Muscle of back (tissue), 11 donors: Measurements from ENCODE around the gene SYCE1. TPM values are rescaled to one million over a fixed set of nuclear protein-coding genes. Genes with fewer than 3 reads are reported as not detected.
A peak's percentile ranks its signal among the peaks of the same experiment; 100 is the strongest.
"Not testable (repeated sequence)": the region's sequence is repeated elsewhere in the genome, so short reads cannot be mapped to it uniquely, and the experiment has no call there.

Source experiments
- DNase-seq, 3 donors: peaks; one replicate each; pipeline versions ENCODE4 v3.0.0 to v3.0.0-alpha.2; 2013
- polyA plus RNA-seq, 10 donors: library from polyadenylated mRNA; unstranded; fragments of 120-200 nt; gene quantifications; one replicate each; pipeline ENCODE4 v1.2.1, GENCODE V29; 2013; ENCODE audit not compliant: insufficient read length in 10 of 10

The SYCE1 gene
- polyA plus RNA-seq, 10 donors: 0.20 to 0.98 (median 0.28) TPM; not detected in 1

GRCh38 chr10:133559216-133559615, 6.2 kb downstream of the SYCE1 start:
- DNase-seq: no peak

GRCh38 chr10:133557381-133557780, 8.0 kb downstream of the SYCE1 start:
- DNase-seq: no peak

GRCh38 chr10:133555521-133555920, 9.9 kb downstream of the SYCE1 start:
- DNase-seq: no peak

- no peak for DNase-seq
Measured at GRCh38 chr10:133554600-133554999, 10.8 kb downstream of the SYCE1 start.

GRCh38 chr10:133544506-133544905, 20.9 kb downstream of the SYCE1 start:
- DNase-seq: no peak

GRCh38 chr10:133541441-133541975, 23.9 kb downstream of the SYCE1 start:
- not testable (repeated sequence) for DNase-seq

- DNase-seq: no peak
Measured at GRCh38 chr10:133537546-133538545, 27.5 kb downstream of the SYCE1 start.

GRCh38 chr10:133536198-133536597, 29.2 kb downstream of the SYCE1 start:
- DNase-seq: no peak

GRCh38 chr10:133534417-133534816, 31.0 kb downstream of the SYCE1 start:
- no peak for DNase-seq

- DNase-seq: no peak
Measured at GRCh38 chr10:133532871-133533270, 32.5 kb downstream of the SYCE1 start.

- DNase-seq: no peak
Measured at GRCh38 chr10:133530506-133530905, 34.9 kb downstream of the SYCE1 start.

- DNase-seq: no peak
Measured at GRCh38 chr10:133529576-133529946, 35.8 kb downstream of the SYCE1 start.

GRCh38 chr10:133528845-133529575, 36.4 kb downstream of the SYCE1 start:
- DNase-seq: peak in 1 of 3 donors; percentile 9

- DNase-seq: peak in 1 of 3 donors; percentile 5
Measured at GRCh38 chr10:133528296-133528844, 37.0 kb downstream of the SYCE1 start.

- DNase-seq: peak in 1 of 3 donors; percentile 2
Measured at GRCh38 chr10:133527771-133528271, 37.6 kb downstream of the SYCE1 start.

- DNase-seq: no peak
Measured at GRCh38 chr10:133526957-133527588, 38.3 kb downstream of the SYCE1 start, which contains the start of gene CYP2E1. Gene CYP2E1, plus strand, starts transcription at chr10:133527363. Its CDS starts 33 bp downstream, at chr10:133527396.

- DNase-seq: no peak
Measured at GRCh38 chr10:133525444-133525843, 39.9 kb downstream of the SYCE1 start.

- no peak for DNase-seq
Measured at GRCh38 chr10:133523631-133524203, 41.7 kb downstream of the SYCE1 start.

- DNase-seq: peak; percentile 19 to 30 (median 29)
Measured at GRCh38 chr10:133520193-133520738, 45.1 kb downstream of the SYCE1 start.

GRCh38 chr10:133518517-133518916, 46.9 kb downstream of the SYCE1 start:
- DNase-seq: not testable (repeated sequence)

- no peak for DNase-seq
Measured at GRCh38 chr10:133516057-133516456, 49.3 kb downstream of the SYCE1 start.
